SU-DHL-6 (cell line): ENCODE data around the gene GAS1.

Source experiments
- H2AFZ ChIP-seq: fragments of 200-600 bp; sonication (generic); 2 replicates; pipeline ENCODE4 v1.6.1; 2014; ENCODE audit warnings: low read depth, mild to moderate bottlenecking, moderate library complexity, mixed read lengths, antibody characterized with exemption, low read length; ENCODE audit not compliant: severe bottlenecking
- H3F3A ChIP-seq: fragments of 200-600 bp; shearing (Covaris generic); 2 replicates; pipeline ENCODE4 v1.6.0; 2016; ENCODE audit warnings: antibody characterized with exemption, mild to moderate bottlenecking; ENCODE audit not compliant: insufficient read depth
- H3K27ac ChIP-seq: fragments of 200-600 bp; sonication (generic); 2 replicates; pipeline ENCODE4 v1.5.1; 2016; ENCODE audit warnings: low read depth, mild to moderate bottlenecking, low read length, moderate library complexity, mixed read lengths
- H3K27me3 ChIP-seq: fragments of 200-600 bp; sonication (generic), shearing (Covaris generic); 2 replicates; pipeline ENCODE4 v1.6.0; 2014; ENCODE audit warnings: mild to moderate bottlenecking, low read length
- H3K36me3 ChIP-seq: fragments of 200-600 bp; sonication (generic); 2 replicates; pipeline ENCODE4 v1.6.1; 2014; ENCODE audit warnings: mild to moderate bottlenecking, low read length, mixed read lengths
- H3K4me2 ChIP-seq: fragments of 300-600, 200-600 bp; shearing (Covaris generic), sonication (generic); 2 replicates; pipeline ENCODE4 v1.6.0; 2014; ENCODE audit warnings: low read length, low read depth, mild to moderate bottlenecking; ENCODE audit not compliant: poor library complexity, severe bottlenecking
- H3K4me3 ChIP-seq: fragments of 200-600 bp; sonication (generic); 2 replicates; pipeline ENCODE4 v1.5.1; 2014; ENCODE audit warnings: antibody characterized with exemption, low read length, mild to moderate bottlenecking, mixed read lengths; ENCODE audit not compliant: insufficient read depth, poor library complexity, severe bottlenecking
- H3K79me2 ChIP-seq: fragments of 200-600 bp; sonication (generic); 2 replicates; pipeline ENCODE4 v1.6.1; 2014; ENCODE audit warnings: mild to moderate bottlenecking, low read length, moderate library complexity; ENCODE audit not compliant: insufficient read depth
- H3K9ac ChIP-seq: fragments of 200-600 bp; sonication (generic); 2 replicates; pipeline ENCODE4 v1.7.0; 2014; ENCODE audit warnings: mild to moderate bottlenecking, low read length
- H3K9me2 ChIP-seq: fragments of 200-600 bp; sonication (generic); replicated peaks from 2 replicates; pipeline ENCODE4 v1.6.1; 2014; ENCODE audit warnings: low read length; ENCODE audit not compliant: insufficient read depth
- H3K9me3 ChIP-seq: fragments of 200-600 bp; sonication (generic); 2 replicates; pipeline ENCODE4 v1.6.1; 2014; ENCODE audit warnings: low read length, mixed read lengths; ENCODE audit not compliant: insufficient read depth
- H4K20me1 ChIP-seq: fragments of 200-600 bp; sonication (generic); 2 replicates; pipeline ENCODE4 v1.6.1; 2014; ENCODE audit warnings: low read depth, mild to moderate bottlenecking, antibody characterized with exemption, low read length, moderate library complexity, mixed read lengths
- EZH2phosphoT487 ChIP-seq: fragments of 200-600 bp; sonication (generic), shearing (Covaris generic); conservative IDR thresholded peaks from 2 replicates; pipeline ENCODE4 v1.6.1; 2018; ENCODE audit warnings: mild to moderate bottlenecking, antibody characterized with exemption, low read length, moderate library complexity, mixed read lengths
- TF ChIP-seq, protein P1 (sequence below): fragments of 200-600 bp; sonication (generic); IDR thresholded peaks from one replicate; pipeline ENCODE4 v1.5.1; 2017; ENCODE audit warnings: antibody characterized with exemption, mild to moderate bottlenecking, low read length, moderate library complexity; ENCODE audit not compliant: insufficient read depth, poor library complexity, severe bottlenecking

Gene GAS1

DNA sequence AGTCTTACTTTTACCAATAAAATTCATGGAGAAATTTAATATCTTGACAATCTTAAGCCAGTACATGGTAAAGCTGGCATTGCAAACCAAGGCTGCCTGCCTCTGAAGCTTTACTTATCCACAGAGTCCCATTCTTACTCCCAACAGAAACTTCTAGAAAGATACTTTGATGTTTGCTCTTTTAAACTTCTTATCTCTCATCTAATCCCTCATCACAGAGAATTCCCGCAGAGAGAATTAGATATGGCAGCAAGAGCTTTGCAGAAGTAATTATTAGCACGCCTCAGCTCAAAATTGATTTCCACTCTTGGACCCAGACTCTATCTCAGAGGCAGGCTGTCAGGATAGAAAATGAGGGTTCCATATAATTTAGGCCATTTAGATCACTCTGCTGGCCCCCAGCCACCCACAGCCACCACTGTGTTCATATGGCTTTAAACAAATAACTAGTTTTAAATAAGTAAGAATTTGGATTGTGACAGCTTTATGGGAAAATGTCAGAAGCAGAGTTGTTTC lies 37.9 kb upstream of the GAS1 start:
- H3K4me3 ChIP-seq, result no peak overlapping the region
- H3K79me2 ChIP-seq, result no peaks in the 10 kb centered on the region
- no peak overlapping the region for H3K27ac ChIP-seq
- no peak overlapping the region for H3K4me2 ChIP-seq
- H3F3A ChIP-seq, result no peaks in the 10 kb centered on the region
- TF ChIP-seq, protein P1, sequence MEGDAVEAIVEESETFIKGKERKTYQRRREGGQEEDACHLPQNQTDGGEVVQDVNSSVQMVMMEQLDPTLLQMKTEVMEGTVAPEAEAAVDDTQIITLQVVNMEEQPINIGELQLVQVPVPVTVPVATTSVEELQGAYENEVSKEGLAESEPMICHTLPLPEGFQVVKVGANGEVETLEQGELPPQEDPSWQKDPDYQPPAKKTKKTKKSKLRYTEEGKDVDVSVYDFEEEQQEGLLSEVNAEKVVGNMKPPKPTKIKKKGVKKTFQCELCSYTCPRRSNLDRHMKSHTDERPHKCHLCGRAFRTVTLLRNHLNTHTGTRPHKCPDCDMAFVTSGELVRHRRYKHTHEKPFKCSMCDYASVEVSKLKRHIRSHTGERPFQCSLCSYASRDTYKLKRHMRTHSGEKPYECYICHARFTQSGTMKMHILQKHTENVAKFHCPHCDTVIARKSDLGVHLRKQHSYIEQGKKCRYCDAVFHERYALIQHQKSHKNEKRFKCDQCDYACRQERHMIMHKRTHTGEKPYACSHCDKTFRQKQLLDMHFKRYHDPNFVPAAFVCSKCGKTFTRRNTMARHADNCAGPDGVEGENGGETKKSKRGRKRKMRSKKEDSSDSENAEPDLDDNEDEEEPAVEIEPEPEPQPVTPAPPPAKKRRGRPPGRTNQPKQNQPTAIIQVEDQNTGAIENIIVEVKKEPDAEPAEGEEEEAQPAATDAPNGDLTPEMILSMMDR, result no peak
- no peak for TF ChIP-seq EZH2phosphoT487
- no peak overlapping the region for H3K9ac ChIP-seq
- no peaks in the 10 kb centered on the region for H3K27me3 ChIP-seq
- H3K9me3 ChIP-seq, result no peaks in the 10 kb centered on the region
- no peaks in the 10 kb centered on the region for H3K36me3 ChIP-seq
- no peak overlapping the region for H2AFZ ChIP-seq
- H3K9me2 ChIP-seq, result no peaks in the 10 kb centered on the region
- H4K20me1 ChIP-seq, result no peaks in the 10 kb centered on the region

GRCh38 chr9:86983620-86984259 lies 36.4 kb upstream of the GAS1 start:
- Histone ChIP-seq H2AFZ (no peak overlapping the region), H3K4me3 (no peak overlapping the region), H3K9me2 (no peaks in the 10 kb centered on the region), H3K4me2 (no peak overlapping the region), H3K79me2 (no peaks in the 10 kb centered on the region), H3K36me3 (no peaks in the 10 kb centered on the region), H3F3A (no peaks in the 10 kb centered on the region), H4K20me1 (no peaks in the 10 kb centered on the region), H3K27ac (no peak overlapping the region), H3K27me3 (no peaks in the 10 kb centered on the region), H3K9me3 (no peaks in the 10 kb centered on the region), H3K9ac (no peak overlapping the region)
- TF ChIP-seq, protein P1, result no peak
- no peak for TF ChIP-seq EZH2phosphoT487

- no peak for TF ChIP-seq EZH2phosphoT487
- TF ChIP-seq, protein P1, result no peak
- Histone ChIP-seq H3K9ac (no peak overlapping the region), H3K27ac (no peak overlapping the region), H3K9me3 (no peaks in the 10 kb centered on the region), H3F3A (no peaks in the 10 kb centered on the region), H3K79me2 (no peaks in the 10 kb centered on the region), H3K4me2 (no peak overlapping the region), H3K27me3 (no peaks in the 10 kb centered on the region), H2AFZ (no peak overlapping the region), H3K9me2 (no peaks in the 10 kb centered on the region), H3K36me3 (no peaks in the 10 kb centered on the region), H3K4me3 (no peak overlapping the region), H4K20me1 (no peaks in the 10 kb centered on the region)
Measured at GRCh38 chr9:86983249-86983619, 35.9 kb upstream of the GAS1 start.
